MM.1S (cell line): ENCODE results near the gene PAK1.

Experiments used
- DNase-seq: peaks from one replicate; pipeline ENCODE4 v3.0.0-alpha.2; 2015
- H2AFZ ChIP-seq: fragments of 300-600 bp; sonication (generic); 2 replicates; pipeline ENCODE4 v1.6.0; 2016; ENCODE audit warnings: antibody characterized with exemption, low read length
- H3F3A ChIP-seq: fragments of 300-600 bp; sonication (generic); 2 replicates; pipeline ENCODE4 v1.6.1; 2016; ENCODE audit warnings: mild to moderate bottlenecking, antibody characterized with exemption, low read length, moderate library complexity, mixed read lengths; ENCODE audit not compliant: insufficient read depth
- H3K27ac ChIP-seq: fragments of 300-600 bp; sonication (generic); 2 replicates; pipeline ENCODE4 v1.5.1; 2016; ENCODE audit warnings: mild to moderate bottlenecking, low read length
- H3K27me3 ChIP-seq: fragments of 300-600 bp; sonication (generic); replicated peaks from 2 replicates; pipeline ENCODE4 v1.6.0; 2016; ENCODE audit warnings: low read length; ENCODE audit not compliant: insufficient read depth
- H3K36me3 ChIP-seq: fragments of 300-600 bp; sonication (generic); replicated peaks from 2 replicates; pipeline ENCODE4 v1.6.1; 2016; ENCODE audit warnings: mild to moderate bottlenecking, low read length, mixed read lengths; ENCODE audit not compliant: insufficient read depth
- H3K4me1 ChIP-seq: fragments of 300-600 bp; sonication (generic); 2 replicates; pipeline ENCODE4 v1.6.1; 2016; ENCODE audit warnings: low read length, mixed read lengths
- H3K4me2 ChIP-seq: fragments of 300-600 bp; sonication (generic); 2 replicates; pipeline ENCODE4 v1.6.0; 2016; ENCODE audit warnings: low read depth, low read length
- H3K4me3 ChIP-seq: fragments of 300-600 bp; sonication (generic); 2 replicates; pipeline ENCODE4 v1.5.1; 2016; ENCODE audit warnings: low read length, mixed read lengths
- H3K79me2 ChIP-seq: fragments of 300-600 bp; sonication (generic); 2 replicates; pipeline ENCODE4 v1.6.1; 2016; ENCODE audit warnings: mixed run types, low read length, mixed read lengths
- H3K9ac ChIP-seq: fragments of 300-600 bp; sonication (generic); 2 replicates; pipeline ENCODE4 v1.6.1; 2016; ENCODE audit warnings: low read length, mixed read lengths
- H3K9me2 ChIP-seq: fragments of 300-600 bp; sonication (generic); replicated peaks from 2 replicates; pipeline ENCODE4 v1.6.1; 2016; ENCODE audit warnings: mild to moderate bottlenecking, low read length, mixed read lengths; ENCODE audit not compliant: insufficient read depth
- H3K9me3 ChIP-seq: fragments of 300-600 bp; sonication (generic); replicated peaks from 2 replicates; pipeline ENCODE4 v1.6.1; 2016; ENCODE audit warnings: mild to moderate bottlenecking, low read length, mixed read lengths; ENCODE audit not compliant: insufficient read depth
- H4K20me1 ChIP-seq: fragments of 300-600 bp; sonication (generic); 2 replicates; pipeline ENCODE4 v1.6.1; 2016; ENCODE audit warnings: mild to moderate bottlenecking, low read length, moderate library complexity, mixed read lengths; ENCODE audit not compliant: insufficient read depth
- CTCF ChIP-seq: fragments of 300-600 bp; sonication (generic); IDR thresholded peaks from 2 replicates; pipeline ENCODE4 v1.5.1; 2016; ENCODE audit warnings: antibody characterized with exemption, low read length, mixed read lengths
- EZH2 ChIP-seq: fragments of 300-600 bp; sonication (generic); optimal IDR thresholded peaks from 2 replicates; pipeline ENCODE3; 2017; ENCODE audit warnings: low read depth, mild to moderate bottlenecking, antibody characterized with exemption, low read length, mixed read lengths
- EZH2phosphoT487 ChIP-seq: fragments of 300-600 bp; sonication (generic); IDR thresholded peaks from 2 replicates; pipeline ENCODE4 v1.6.1; 2018; ENCODE audit warnings: antibody characterized with exemption, low read length

Gene PAK1

GRCh38 chr11:77436506-77436905, 37.4 kb downstream of the PAK1 start:
- Histone ChIP-seq H3K27ac (peak overlapping the region; percentile 48; the same call in 1 of the 2 replicates), H3K36me3 (no peaks in the 10 kb centered on the region), H4K20me1 (no peaks in the 10 kb centered on the region), H3K4me3 (no peak overlapping the region), H3K27me3 (no peaks in the 10 kb centered on the region), H3K9me2 (no peaks in the 10 kb centered on the region), H3F3A (peaks cover 17% of the 10 kb centered on the region), H3K4me1 (peaks cover 51% of the 10 kb centered on the region), H3K79me2 (peaks cover 59% of the 10 kb centered on the region), H3K9me3 (no peaks in the 10 kb centered on the region), H3K9ac (peak overlapping the region; percentile 11; the same call in 1 of the 2 replicates), H2AFZ (no peak overlapping the region), H3K4me2 (peak overlapping the region; percentile 58)
- TF ChIP-seq EZH2 (no peak), EZH2phosphoT487 (no peak), CTCF (no peak)
- DNase-seq: no peak

DNA sequence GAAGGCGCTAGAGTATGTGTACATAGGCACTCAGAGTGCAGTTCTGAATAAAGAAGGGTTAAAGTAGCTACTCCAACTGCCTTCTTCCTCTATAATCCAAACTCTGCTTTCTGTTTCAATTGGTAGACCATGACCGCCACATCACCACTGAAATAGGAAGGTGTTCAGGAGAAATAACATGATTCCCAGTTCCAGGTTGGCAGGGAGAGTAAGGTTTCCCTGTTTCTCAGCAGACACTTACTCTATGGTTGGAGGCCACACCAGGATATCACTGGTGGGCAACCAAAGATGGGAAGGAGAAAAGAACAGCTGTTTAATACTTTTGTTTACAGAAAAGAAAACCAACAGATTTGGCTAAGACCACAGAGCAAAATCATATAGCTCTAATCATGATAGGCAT, 37.9 kb downstream of the PAK1 start:
- peak overlapping the region; percentile 58 for H3K4me2 ChIP-seq
- DNase-seq: no peak
- no peak for TF ChIP-seq EZH2phosphoT487
- no peak for TF ChIP-seq EZH2
- no peak for TF ChIP-seq CTCF
- no peaks in the 10 kb centered on the region for H3K27me3 ChIP-seq
- H3K4me1 ChIP-seq: peaks cover 46% of the 10 kb centered on the region
- H3F3A ChIP-seq: peaks cover 17% of the 10 kb centered on the region
- H2AFZ ChIP-seq: no peak overlapping the region
- H3K9me2 ChIP-seq: no peaks in the 10 kb centered on the region
- H3K4me3 ChIP-seq: peak overlapping the region; percentile 37
- H3K36me3 ChIP-seq: no peaks in the 10 kb centered on the region
- peak overlapping the region; percentile 11; the same call in 1 of the 2 replicates for H3K9ac ChIP-seq
- no peaks in the 10 kb centered on the region for H3K9me3 ChIP-seq
- H3K79me2 ChIP-seq: peaks cover 63% of the 10 kb centered on the region
- no peaks in the 10 kb centered on the region for H4K20me1 ChIP-seq
- peak overlapping the region; percentile 48; the same call in 1 of the 2 replicates for H3K27ac ChIP-seq

GRCh38 chr11:77431813-77432212, 42.1 kb downstream of the PAK1 start:
- Histone ChIP-seq H3K4me3 (no peak overlapping the region), H3K79me2 (peaks cover 40% of the 10 kb centered on the region), H3K27ac (no peak overlapping the region), H3K9me2 (no peaks in the 10 kb centered on the region), H3K27me3 (no peaks in the 10 kb centered on the region), H3F3A (no peaks in the 10 kb centered on the region), H3K4me1 (peaks cover 9% of the 10 kb centered on the region), H4K20me1 (no peaks in the 10 kb centered on the region), H3K36me3 (no peaks in the 10 kb centered on the region), H2AFZ (no peak overlapping the region), H3K4me2 (no peak overlapping the region), H3K9me3 (no peaks in the 10 kb centered on the region), H3K9ac (no peak overlapping the region)
- DNase-seq: no peak
- TF ChIP-seq CTCF (no peak), EZH2phosphoT487 (no peak), EZH2 (no peak)
